ENCODE data around the gene SEMA4B.
A peak's percentile ranks its signal among the peaks of the same experiment; 100 is the strongest.

Gene SEMA4B

DNA sequence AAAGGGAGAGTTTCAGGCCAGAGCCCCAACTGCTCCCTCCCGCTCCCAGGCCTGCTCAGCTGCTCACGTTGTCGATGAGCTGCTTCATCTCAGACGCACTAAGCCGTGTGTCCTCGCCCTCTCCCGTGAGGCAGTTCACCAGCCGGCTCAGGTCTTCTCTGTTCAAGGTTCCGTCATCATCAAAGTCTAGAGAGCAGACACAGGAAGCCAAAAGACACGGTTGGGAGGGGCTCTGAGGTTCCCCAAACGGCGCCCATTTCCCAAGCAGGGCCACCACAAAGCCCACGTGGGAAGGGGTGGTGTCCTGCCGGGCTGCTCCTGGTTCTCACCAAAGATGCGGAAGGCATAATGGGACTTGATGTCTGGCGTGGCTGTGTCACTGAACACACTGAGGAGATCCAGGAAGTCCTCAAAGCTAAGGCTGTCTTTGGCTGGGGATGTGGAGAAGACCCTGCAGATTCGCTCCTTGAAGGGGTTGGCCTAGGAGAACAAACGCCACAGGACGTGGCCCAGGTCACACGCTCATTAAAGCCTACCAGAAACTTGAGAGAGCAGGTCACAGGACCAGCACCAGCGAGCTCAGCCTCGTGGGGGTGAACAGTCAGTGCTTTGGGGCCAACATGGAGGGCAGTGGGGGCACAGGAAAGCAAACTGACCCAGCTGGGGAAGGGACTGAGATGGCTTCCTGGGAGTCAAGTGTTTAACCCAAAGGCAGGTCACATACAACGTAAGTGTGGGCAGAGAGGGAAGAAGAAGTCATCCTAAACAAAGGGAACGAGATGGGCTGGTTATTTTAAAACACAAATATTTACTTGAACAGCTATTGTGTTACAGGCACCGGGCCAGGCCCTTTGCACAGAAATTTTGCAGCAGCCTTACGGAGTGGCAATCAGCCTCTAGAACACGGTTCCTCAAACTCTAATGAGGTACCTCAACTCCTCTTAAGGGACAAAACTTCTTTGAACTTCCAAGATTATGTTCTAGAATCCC is 30.2 kb downstream of the SEMA4B start:
- Histone ChIP-seq H3K4ac (ENCODE audit: low read depth in 1 of 2, low read length in 2 of 2) (no peak overlapping the region), H3K27ac (ENCODE audit: low read length, poor library complexity, severe bottlenecking) (no peak overlapping the region), H2BK5ac (ENCODE audit: low read depth, low read length, poor library complexity, severe bottlenecking) (no peak overlapping the region), H2BK12ac (ENCODE audit: low read length in 2 of 2) (no peak overlapping the region), H3K4me2 (ENCODE audit: low read length, poor library complexity, severe bottlenecking) (no peak overlapping the region), H3K79me1 (replicated peaks; ENCODE audit: low read length, poor library complexity, severe bottlenecking) (peaks cover 15% of the 10 kb centered on the region), H2BK120ac (ENCODE audit: low read depth, low read length) (no peak overlapping the region), H3K36me3 (ENCODE audit: control insufficient read depth in 1 of 2, insufficient read depth in 2 of 2, low read depth in 1 of 2, low read length in 2 of 2) (peaks cover 46 to 61% of the 10 kb centered on the region in 2 experiments), H3K9ac (ENCODE audit: low read length) (peak overlapping the region; percentile 96), H3K23ac (ENCODE audit: low read length in 2 of 2) (no peak overlapping the region), H3K9me3 (ENCODE audit: control insufficient read depth, low read length) (no peaks in the 10 kb centered on the region), H3K27me3 (ENCODE audit: control insufficient read depth in 1 of 2, insufficient read depth in 1 of 2, low read length in 2 of 2) (no peaks in the 10 kb centered on the region), H2AK5ac (ENCODE audit: low read length, severe bottlenecking) (no peak overlapping the region), H2BK15ac (ENCODE audit: low read depth, poor library complexity, severe bottlenecking) (no peak overlapping the region), H4K91ac (ENCODE audit: low read length) (no peak overlapping the region), H3K4me1 (ENCODE audit: control insufficient read depth, insufficient read depth, low read depth, low read length) (peaks cover 10% of the 10 kb centered on the region), H3K4me3 (ENCODE audit: insufficient read depth in 1 of 2, low read depth in 1 of 2, low read length in 2 of 2) (no peak overlapping the region), H4K8ac (ENCODE audit: low read length) (no peak overlapping the region), H3K14ac (ENCODE audit: low read length in 2 of 2) (no peak overlapping the region), H3K18ac (ENCODE audit: low read depth in 1 of 2, low read length in 2 of 2) (no peak overlapping the region), H2AFZ (ENCODE audit: low read depth, low read length) (no peak overlapping the region)
- WGBS = 91% methylated on average over 26 of the region's 27 CpGs
- DNase-seq = no peak

DNA sequence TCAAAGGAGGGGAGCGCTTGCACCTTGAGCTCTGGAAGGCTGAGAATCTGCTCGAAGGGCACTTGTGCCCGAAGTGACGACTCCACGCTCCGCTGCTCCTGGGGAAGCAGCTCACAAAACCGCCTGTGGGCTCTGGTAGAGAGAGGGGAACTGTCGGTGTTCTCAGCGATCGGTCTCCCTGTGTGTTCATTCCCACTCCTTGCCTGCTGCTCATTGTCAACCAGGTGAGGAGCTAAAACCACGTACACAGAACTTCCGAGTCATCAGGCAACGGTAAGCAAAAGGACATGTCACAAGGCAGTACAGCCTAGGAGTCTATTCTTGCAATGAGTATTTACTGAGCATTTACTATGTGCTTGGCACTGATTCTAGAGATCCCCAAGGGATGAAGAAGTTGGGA is 31.1 kb downstream of the SEMA4B start:
- Histone ChIP-seq H3K23ac (ENCODE audit: low read length in 2 of 2) (no peak overlapping the region), H2BK12ac (ENCODE audit: low read length in 2 of 2) (no peak overlapping the region), H2AK5ac (ENCODE audit: low read length, severe bottlenecking) (no peak overlapping the region), H3K9me3 (ENCODE audit: control insufficient read depth, low read length) (no peaks in the 10 kb centered on the region), H3K4me3 (ENCODE audit: insufficient read depth in 1 of 2, low read depth in 1 of 2, low read length in 2 of 2) (peak overlapping the region in 1 of 2 experiments; percentile 80), H3K14ac (ENCODE audit: low read length in 2 of 2) (no peak overlapping the region), H3K36me3 (ENCODE audit: control insufficient read depth in 1 of 2, insufficient read depth in 2 of 2, low read depth in 1 of 2, low read length in 2 of 2) (peaks cover 42 to 55% of the 10 kb centered on the region in 2 experiments), H2BK5ac (ENCODE audit: low read depth, low read length, poor library complexity, severe bottlenecking) (no peak overlapping the region), H2BK15ac (ENCODE audit: low read depth, poor library complexity, severe bottlenecking) (no peak overlapping the region), H3K79me1 (replicated peaks; ENCODE audit: low read length, poor library complexity, severe bottlenecking) (peaks cover 15% of the 10 kb centered on the region), H3K18ac (ENCODE audit: low read depth in 1 of 2, low read length in 2 of 2) (no peak overlapping the region), H3K27ac (ENCODE audit: low read length, poor library complexity, severe bottlenecking) (no peak overlapping the region), H3K4ac (ENCODE audit: low read depth in 1 of 2, low read length in 2 of 2) (no peak overlapping the region), H4K91ac (ENCODE audit: low read length) (no peak overlapping the region), H3K9ac (ENCODE audit: low read length) (peak overlapping the region; percentile 96), H2AFZ (ENCODE audit: low read depth, low read length) (no peak overlapping the region), H4K8ac (ENCODE audit: low read length) (no peak overlapping the region), H3K4me1 (ENCODE audit: control insufficient read depth, insufficient read depth, low read depth, low read length) (peaks cover 10% of the 10 kb centered on the region), H3K4me2 (ENCODE audit: low read length, poor library complexity, severe bottlenecking) (no peak overlapping the region), H2BK120ac (ENCODE audit: low read depth, low read length) (no peak overlapping the region), H3K27me3 (ENCODE audit: control insufficient read depth in 1 of 2, insufficient read depth in 1 of 2, low read length in 2 of 2) (no peaks in the 10 kb centered on the region)
- DNase-seq = peak; percentile 20
- 90% methylated on average over 13 of the region's 13 CpGs for WGBS

DNA sequence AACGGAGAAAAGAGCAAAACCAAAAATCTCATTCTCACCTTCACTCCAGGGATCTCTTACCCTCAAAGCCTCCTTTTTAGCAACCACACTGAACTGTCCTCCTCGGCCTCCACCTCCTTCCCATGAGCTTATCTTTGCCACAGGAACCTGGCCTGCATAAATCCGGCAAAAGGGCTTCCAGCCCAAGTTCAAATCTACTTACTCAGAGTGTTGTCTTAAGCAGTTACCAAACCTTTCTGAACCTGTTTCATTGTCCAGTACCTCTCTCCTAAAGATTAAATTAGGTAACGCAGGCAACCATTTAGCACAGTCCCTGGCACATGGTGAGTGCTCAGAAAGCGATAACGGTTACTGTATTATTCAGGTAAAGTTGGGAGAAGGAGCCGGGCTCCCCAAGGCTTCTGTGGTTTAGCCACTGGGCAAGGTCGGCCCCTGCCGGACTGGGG is 31.8 kb downstream of the SEMA4B start:
- H3K18ac ChIP-seq (ENCODE audit: low read depth in 1 of 2, low read length in 2 of 2) = no peak overlapping the region
- H3K9ac ChIP-seq (ENCODE audit: low read length) = peak overlapping the region; percentile 96
- WGBS = 15% methylated on average over 9 of the region's 9 CpGs
- no peak overlapping the region for H4K8ac ChIP-seq (ENCODE audit: low read length)
- peaks cover 12% of the 10 kb centered on the region for H3K4me1 ChIP-seq (ENCODE audit: control insufficient read depth, insufficient read depth, low read depth, low read length)
- H3K9me3 ChIP-seq (ENCODE audit: control insufficient read depth, low read length) = no peaks in the 10 kb centered on the region
- H2BK5ac ChIP-seq (ENCODE audit: low read depth, low read length, poor library complexity, severe bottlenecking) = no peak overlapping the region
- no peak overlapping the region for H4K91ac ChIP-seq (ENCODE audit: low read length)
- H3K36me3 ChIP-seq (ENCODE audit: control insufficient read depth in 1 of 2, insufficient read depth in 2 of 2, low read depth in 1 of 2, low read length in 2 of 2) = peaks cover 34 to 53% of the 10 kb centered on the region in 2 experiments
- H3K27ac ChIP-seq (ENCODE audit: low read length, poor library complexity, severe bottlenecking) = peak overlapping the region; percentile 17
- no peak overlapping the region for H2AFZ ChIP-seq (ENCODE audit: low read depth, low read length)
- peaks cover 15% of the 10 kb centered on the region for H3K79me1 ChIP-seq (replicated peaks; ENCODE audit: low read length, poor library complexity, severe bottlenecking)
- H3K14ac ChIP-seq (ENCODE audit: low read length in 2 of 2) = no peak overlapping the region
- peak overlapping the region; percentile 82 for H3K4me2 ChIP-seq (ENCODE audit: low read length, poor library complexity, severe bottlenecking)
- H3K4me3 ChIP-seq (ENCODE audit: insufficient read depth in 1 of 2, low read depth in 1 of 2, low read length in 2 of 2) = peak overlapping the region; percentile 65 to 80
- no peak overlapping the region for H2BK120ac ChIP-seq (ENCODE audit: low read depth, low read length)
- H2BK12ac ChIP-seq (ENCODE audit: low read length in 2 of 2) = no peak overlapping the region
- H2AK5ac ChIP-seq (ENCODE audit: low read length, severe bottlenecking) = no peak overlapping the region
- no peak overlapping the region for H3K4ac ChIP-seq (ENCODE audit: low read depth in 1 of 2, low read length in 2 of 2)
- H3K23ac ChIP-seq (ENCODE audit: low read length in 2 of 2) = no peak overlapping the region
- DNase-seq = peak; percentile 59
- no peaks in the 10 kb centered on the region for H3K27me3 ChIP-seq (ENCODE audit: control insufficient read depth in 1 of 2, insufficient read depth in 1 of 2, low read length in 2 of 2)
- H2BK15ac ChIP-seq (ENCODE audit: low read depth, poor library complexity, severe bottlenecking) = no peak overlapping the region

DNA sequence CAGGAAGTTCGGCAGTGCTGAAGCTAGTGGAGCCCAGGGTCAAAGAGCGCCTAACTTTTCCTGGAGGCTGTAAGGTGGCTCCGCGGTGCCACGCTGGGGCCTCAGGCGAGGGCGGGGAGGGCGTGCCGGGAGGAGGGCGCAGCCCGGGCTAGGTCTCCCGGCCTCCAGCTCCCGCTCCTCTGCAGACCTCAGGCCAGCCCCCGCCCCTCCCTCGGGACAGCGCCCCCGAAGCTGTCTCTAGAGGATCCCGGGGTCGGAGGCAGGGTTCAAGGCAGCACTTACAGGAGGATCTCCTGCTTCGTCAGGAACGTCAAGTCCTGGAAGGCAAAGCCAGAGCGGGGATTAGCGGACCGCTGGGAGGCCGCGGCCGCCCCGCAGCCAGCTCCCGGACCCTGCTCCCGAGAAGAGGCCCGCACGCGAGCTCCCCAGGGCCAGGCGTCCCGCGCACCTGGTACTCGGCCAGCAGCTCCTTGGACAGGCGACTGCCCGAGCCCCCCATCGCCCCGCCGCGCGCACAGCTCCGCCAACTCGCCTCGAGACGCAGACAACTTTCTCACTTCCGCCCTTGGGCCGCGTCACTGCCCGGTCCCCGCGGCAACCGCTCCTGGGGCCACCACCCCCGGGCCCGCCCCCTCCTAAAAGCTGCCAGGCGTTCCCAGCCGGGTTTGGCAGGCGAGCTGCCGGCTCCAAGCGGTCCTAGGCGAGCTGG is 32.4 kb downstream of the SEMA4B start, which contains the start of gene CIB1:
Gene CIB1 (minus strand): TSS at position 555 of the 709 bp plus-strand sequence. CDS start 56 bp downstream, at position 499.
- peak within 1 kb of the TSS; percentile 96 for H3K4me2 ChIP-seq (ENCODE audit: low read length, poor library complexity, severe bottlenecking)
- H3K18ac ChIP-seq (ENCODE audit: low read depth in 1 of 2, low read length in 2 of 2) = peak within 1 kb of the TSS; percentile 80 to 89
- peak within 1 kb of the TSS; percentile 89 for H4K8ac ChIP-seq (ENCODE audit: low read length)
- H4K91ac ChIP-seq (ENCODE audit: low read length) = peak within 1 kb of the TSS; percentile 52
- peaks cover 15% of the 10 kb centered on the region for H3K79me1 ChIP-seq (replicated peaks; ENCODE audit: low read length, poor library complexity, severe bottlenecking)
- no peak within 1 kb of the TSS for H2AK5ac ChIP-seq (ENCODE audit: low read length, severe bottlenecking)
- 1% methylated on average over 57 of the region's 63 CpGs for WGBS
- H2BK12ac ChIP-seq (ENCODE audit: low read length in 2 of 2) = peak within 1 kb of the TSS; percentile 47 to 62
- H2BK5ac ChIP-seq (ENCODE audit: low read depth, low read length, poor library complexity, severe bottlenecking) = peak within 1 kb of the TSS; percentile 51
- H3K4me3 ChIP-seq (ENCODE audit: insufficient read depth in 1 of 2, low read depth in 1 of 2, low read length in 2 of 2) = peak within 1 kb of the TSS; percentile 74 to 96
- H2BK120ac ChIP-seq (ENCODE audit: low read depth, low read length) = peak within 1 kb of the TSS; percentile 36
- no peaks in the 10 kb centered on the region for H3K27me3 ChIP-seq (ENCODE audit: control insufficient read depth in 1 of 2, insufficient read depth in 1 of 2, low read length in 2 of 2)
- H3K9ac ChIP-seq (ENCODE audit: low read length) = peak within 1 kb of the TSS; percentile 96
- H3K27ac ChIP-seq (ENCODE audit: low read length, poor library complexity, severe bottlenecking) = peak within 1 kb of the TSS; percentile 77
- H3K36me3 ChIP-seq (ENCODE audit: control insufficient read depth in 1 of 2, insufficient read depth in 2 of 2, low read depth in 1 of 2, low read length in 2 of 2) = peaks cover 29 to 53% of the 10 kb centered on the region in 2 experiments
- no peaks in the 10 kb centered on the region for H3K9me3 ChIP-seq (ENCODE audit: control insufficient read depth, low read length)
- H3K23ac ChIP-seq (ENCODE audit: low read length in 2 of 2) = no peak within 1 kb of the TSS
- H3K4me1 ChIP-seq (ENCODE audit: control insufficient read depth, insufficient read depth, low read depth, low read length) = peaks cover 12% of the 10 kb centered on the region
- DNase-seq = peak; percentile 97
- H3K4ac ChIP-seq (ENCODE audit: low read depth in 1 of 2, low read length in 2 of 2) = peak within 1 kb of the TSS; percentile 81 to 88
- H3K14ac ChIP-seq (ENCODE audit: low read length in 2 of 2) = peak within 1 kb of the TSS in 1 of 2 experiments; percentile 88
- no peak within 1 kb of the TSS for H2BK15ac ChIP-seq (ENCODE audit: low read depth, poor library complexity, severe bottlenecking)
- H2AFZ ChIP-seq (ENCODE audit: low read depth, low read length) = peak within 1 kb of the TSS; percentile 74

Data from mesenchymal stem cell (in vitro differentiated cells and primary cell).